H1 (cell line): Measurements from ENCODE around the gene MGLL. TPM values are rescaled to one million over a fixed set of nuclear protein-coding genes. Genes with fewer than 3 reads are reported as not detected.

Source experiments
- BRCA1 ChIP-seq: IDR thresholded peaks from 2 replicates; pipeline ENCODE4 v1.6.1; 2012; ENCODE audit warnings: low read depth, low read length, improper control_type of control experiment
- JUND ChIP-seq: IDR thresholded peaks from 2 replicates; pipeline ENCODE4 v1.6.1; 2011; ENCODE audit warnings: mild to moderate bottlenecking, improper control_type of control experiment, low read length
- MAFK ChIP-seq: IDR thresholded peaks from 2 replicates; pipeline ENCODE4 v1.6.1; 2012; ENCODE audit warnings: low read depth, mild to moderate bottlenecking, improper control_type of control experiment, low read length
- RXRA ChIP-seq: IDR thresholded peaks from 2 replicates; pipeline ENCODE4 v1.6.1; 2011; ENCODE audit warnings: low read depth, mild to moderate bottlenecking, low read length, moderate library complexity; ENCODE audit not compliant: insufficient read depth
- TCF12 ChIP-seq: IDR thresholded peaks from 2 replicates; pipeline ENCODE4 v1.6.1; 2011; ENCODE audit warnings: low read depth, mild to moderate bottlenecking, low read length
- polyA plus RNA-seq, 7 experiments: library from polyadenylated mRNA; depleted of rRNA in 3 of 7; stranded (reverse) in 5 of 7; unstranded in 2 of 7; fragments of >200 nt in 5 of 7; fragments of 200-250 nt in 2 of 7; gene quantifications; 1 replicate in 5 of 7; 2 replicates in 1 of 7; 4 replicates in 1 of 7; pipeline versions ENCODE4 v1.2.1 to v1.2.3, GENCODE V29; 2011 to 2013; ENCODE audit warnings: missing spikeins in 2 of 7, mixed read lengths in 2 of 7
- total RNA-seq: library from RNA; stranded (reverse); fragmentation: NEBNext Ultra II Directional; extraction: Animal tissue kit (Norgen Biotek cat#: 25700); gene quantifications from 2 replicates; pipeline ENCODE4 v1.2.1, GENCODE V29; 2021

The MGLL gene
- total and polyA plus RNA-seq, 2 of the 8 experiments (the other 6 are each of a cell fraction or from before 2014, with no cell fraction given), result 0.05 to 0.34 TPM

- TF ChIP-seq JUND (no peak), MAFK (no peak), BRCA1 (no peak), RXRA (no peak), TCF12 (no peak)
- TF ChIP-seq, all 59 proteins: peak for 0
Observed at GRCh38 chr3:127669541-127670228, 152.6 kb downstream of the MGLL start (continued).
